HepG2 (cell line): Measurements from ENCODE around the gene XPNPEP2. TPM values are rescaled to one million over a fixed set of nuclear protein-coding genes. Genes with fewer than 3 reads are reported as not detected.
A peak's percentile ranks its signal among the peaks of the same experiment; 100 is the strongest.

Source experiments
- CHD2 ChIP-seq: IDR thresholded peaks from 2 replicates; pipeline ENCODE4 v1.6.1; 2011; ENCODE audit warnings: low read depth, low read length, improper control_type of control experiment
- EP300 ChIP-seq, 3 experiments: sonication (generic) in 1 of 3; formaldehyde crosslinking in 1 of 3; IDR thresholded peaks; 2 replicates each; pipeline versions ENCODE4 v1.5.1 to v1.6.1; 2011 to 2020; ENCODE audit warnings: low read depth in 2 of 3, low read length in 2 of 3, borderline replicate concordance in 1 of 3, improper control_type of control experiment in 1 of 3, mild to moderate bottlenecking in 1 of 3, missing genetic modification reagents in 1 of 3, moderate library complexity in 1 of 3
- HDAC2 ChIP-seq: sonication (generic); formaldehyde crosslinking; IDR thresholded peaks from 2 replicates; pipeline ENCODE4 v1.4.0; 2020; ENCODE audit warnings: missing genetic modification reagents
- HNRNPLL ChIP-seq: fragments of 200-400 bp; formaldehyde crosslinking; IDR thresholded peaks from 2 replicates; pipeline ENCODE4 v1.6.1; 2017; ENCODE audit warnings: mild to moderate bottlenecking, low read depth, low read length; ENCODE audit not compliant: poor library complexity, severe bottlenecking
- IKZF5 ChIP-seq: IDR thresholded peaks from 2 replicates; pipeline ENCODE4 v1.6.1; 2018; ENCODE audit warnings: missing genetic modification reagents, mild to moderate bottlenecking, missing compliant biosample characterization
- IRF9 ChIP-seq: sonication (generic); formaldehyde crosslinking; IDR thresholded peaks from 2 replicates; pipeline ENCODE4 v1.8.0; 2022; ENCODE audit warnings: missing genetic modification reagents, mild to moderate bottlenecking, borderline replicate concordance
- KDM2A ChIP-seq: sonication (generic); formaldehyde crosslinking; IDR thresholded peaks from 2 replicates; pipeline ENCODE4 v1.4.0; 2020; ENCODE audit warnings: low read depth, missing genetic modification reagents, borderline replicate concordance
- KDM3A ChIP-seq: IDR thresholded peaks from 2 replicates; pipeline ENCODE4 v1.6.1; 2018; ENCODE audit warnings: low read depth, missing compliant biosample characterization
- KDM4B ChIP-seq: sonication (generic); formaldehyde crosslinking; IDR thresholded peaks from 2 replicates; pipeline ENCODE4 v1.4.0; 2020; ENCODE audit warnings: missing genetic modification reagents
- MXD4 ChIP-seq: IDR thresholded peaks from 2 replicates; pipeline ENCODE4 v1.6.1; 2016; ENCODE audit warnings: mild to moderate bottlenecking, missing biosample characterization, missing genetic modification reagents
- PAX8 ChIP-seq: sonication (generic); formaldehyde crosslinking; IDR thresholded peaks from 2 replicates; pipeline ENCODE4 v1.8.0; 2022; ENCODE audit warnings: mild to moderate bottlenecking, missing genetic modification reagents, borderline replicate concordance
- RBM22 ChIP-seq: fragments of 200-400 bp; formaldehyde crosslinking; optimal IDR thresholded peaks from 2 replicates; pipeline ENCODE3; 2017; ENCODE audit warnings: mild to moderate bottlenecking, low read length, moderate library complexity
- RBM39 ChIP-seq: fragments of 200-400 bp; formaldehyde crosslinking; IDR thresholded peaks from one replicate; pipeline ENCODE4 v1.6.1; 2018; ENCODE audit warnings: antibody characterized with exemption, mild to moderate bottlenecking, low read depth, low read length; ENCODE audit not compliant: poor library complexity, severe bottlenecking
- SALL1 ChIP-seq: sonication (generic); formaldehyde crosslinking; IDR thresholded peaks from 2 replicates; pipeline ENCODE4 v1.8.0; 2022; ENCODE audit warnings: mild to moderate bottlenecking, missing genetic modification reagents
- SAP130 ChIP-seq: IDR thresholded peaks from 2 replicates; pipeline ENCODE4 v1.6.1; 2016; ENCODE audit warnings: low read depth
- TFDP2 ChIP-seq: sonication (generic); formaldehyde crosslinking; IDR thresholded peaks from 2 replicates; pipeline ENCODE4 v1.4.0; 2020; ENCODE audit warnings: missing genetic modification reagents
- TIGD3 ChIP-seq: sonication (generic); formaldehyde crosslinking; IDR thresholded peaks from 2 replicates; pipeline ENCODE4 v1.5.1; 2020; ENCODE audit warnings: mild to moderate bottlenecking, missing genetic modification reagents, borderline replicate concordance
- ZBTB34 ChIP-seq: sonication (generic); formaldehyde crosslinking; IDR thresholded peaks from 2 replicates; pipeline ENCODE4 v1.8.0; 2022; ENCODE audit warnings: mild to moderate bottlenecking, missing genetic modification reagents
- ZFP90 ChIP-seq: sonication (generic); formaldehyde crosslinking; IDR thresholded peaks from 2 replicates; pipeline ENCODE4 v1.8.0; 2022; ENCODE audit warnings: missing genetic modification reagents, mild to moderate bottlenecking, inconsistent platforms, borderline replicate concordance
- ZNF274 ChIP-seq: sonication (generic); formaldehyde crosslinking; IDR thresholded peaks from 2 replicates; pipeline ENCODE4 v1.5.1; 2020; ENCODE audit warnings: mild to moderate bottlenecking, missing genetic modification reagents
- ZNF704 ChIP-seq: sonication (generic); formaldehyde crosslinking; IDR thresholded peaks from 2 replicates; pipeline ENCODE4 v1.8.1; 2023; ENCODE audit warnings: mild to moderate bottlenecking, inconsistent platforms, moderate library complexity, missing genetic modification reagents, borderline replicate concordance
- polyA plus RNA-seq, 8 experiments: library from polyadenylated mRNA; depleted of rRNA in 3 of 8; stranded (reverse) in 7 of 8; unstranded in 1 of 8; fragments of >200 nt; fragmentation: Illumina TruSeq in 4 of 8; extraction: Trizol in 4 of 8; gene quantifications; 2 replicates each; pipeline versions ENCODE4 v1.2.1 to v1.2.3, GENCODE V29; 2011 to 2016; ENCODE audit warnings: low read depth in 4 of 8, missing spikeins in 1 of 8, mixed read lengths in 1 of 8; ENCODE audit not compliant: insufficient read depth in 1 of 8
- total RNA-seq, 5 experiments: library from RNA; depleted of rRNA; stranded (reverse); fragments of >200 nt; fragmentation: Illumina TruSeq; extraction: Trizol; gene quantifications; 2 replicates each; pipeline ENCODE4 v1.2.3, GENCODE V29; 2016; ENCODE audit warnings: low read depth in 1 of 5

The XPNPEP2 gene
- total and polyA plus RNA-seq, 2 of the 13 experiments (the other 11 are each of a cell fraction or from before 2014, with no cell fraction given), result 1.1 to 1.8 TPM

GRCh38 chrX:129777218-129778030 is 38.6 kb downstream of the XPNPEP2 start (continued):
- TF ChIP-seq ZFP90 (CRISPR knock-in tag) (no peak), HDAC2 (CRISPR knock-in tag) (no peak), TFDP2 (CRISPR knock-in tag) (no peak), KDM3A (CRISPR knock-in tag) (no peak), SAP130 (CRISPR knock-in tag) (peak; percentile 11; the same call in 1 of the 2 replicates), ZNF704 (CRISPR knock-in tag) (no peak), HNRNPLL (peak; percentile 73), CHD2 (no peak), KDM4B (CRISPR knock-in tag) (no peak), MXD4 (CRISPR knock-in tag) (no peak), IRF9 (CRISPR knock-in tag) (no peak), KDM2A (CRISPR knock-in tag) (peak; percentile 37; the same call in 1 of the 2 replicates), SALL1 (CRISPR knock-in tag) (no peak), RBM22 (no peak), IKZF5 (CRISPR knock-in tag) (no peak), ZNF274 (no peak), ZBTB34 (CRISPR knock-in tag) (no peak), TIGD3 (no peak), PAX8 (CRISPR knock-in tag) (no peak), EP300 (IDR thresholded peaks at IDR 0.05; ENCODE audit: low read depth in 2 of 2, low read length in 2 of 2) (no peak), EP300 (CRISPR knock-in tag; IDR thresholded peaks at IDR 0.05; ENCODE audit: borderline replicate concordance) (peak; percentile 51; the same call in 1 of the 2 replicates), RBM39 (no peak)
